CD4-positive, alpha-beta T cell treated with Interleukin-4 for 4 hours (primary cell): ENCODE data around the gene KMT5C.

Source experiments
- DNase-seq: peaks from one replicate; pipeline ENCODE4 v3.0.0-alpha.2; 2020

Gene KMT5C

DNA sequence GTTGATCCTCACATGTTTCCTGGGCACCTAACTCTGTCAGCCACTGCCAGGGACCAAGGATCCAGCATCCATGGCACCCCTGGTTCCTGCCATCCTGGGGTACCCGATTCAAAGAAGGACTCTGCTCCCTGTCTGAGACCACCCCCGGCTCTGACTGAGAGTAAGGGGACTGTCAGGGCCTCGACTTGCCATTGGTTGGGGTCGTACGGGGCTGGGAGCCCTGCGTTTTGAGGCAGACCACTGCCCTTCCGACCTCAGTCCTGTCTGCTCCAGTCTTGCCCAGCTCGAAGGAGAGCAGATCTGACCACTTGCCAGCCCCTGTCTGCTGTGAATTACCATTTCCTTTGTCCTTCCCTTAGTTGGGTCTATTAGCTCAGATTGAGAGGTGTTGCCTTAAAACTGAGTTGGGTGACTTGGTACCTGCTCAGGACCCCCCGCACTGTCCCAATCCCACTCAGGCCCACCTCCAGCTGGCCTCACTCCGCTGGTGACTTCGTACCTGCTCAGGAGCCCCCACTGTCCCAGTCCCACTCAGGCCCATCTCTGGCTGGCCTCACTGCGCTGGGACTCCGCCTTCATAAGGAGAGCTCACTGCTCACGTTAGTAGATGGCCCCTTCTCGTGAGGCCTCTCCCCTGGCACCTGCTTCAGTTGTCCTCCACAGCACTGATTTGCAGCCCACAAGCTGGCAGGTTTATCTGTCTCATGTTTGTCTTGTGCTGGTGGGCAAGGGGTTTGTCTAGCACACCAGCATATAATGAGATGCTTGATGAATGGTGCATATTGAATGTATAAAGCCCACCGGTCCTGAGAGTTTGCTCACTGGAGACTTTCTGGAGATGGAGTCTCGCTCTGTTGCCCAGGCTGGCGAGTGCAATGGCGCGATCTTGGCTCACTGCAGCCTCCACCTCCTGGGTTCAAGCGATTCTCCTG, 50.0 kb downstream of the KMT5C start:
- DNase-seq = no peak

DNA sequence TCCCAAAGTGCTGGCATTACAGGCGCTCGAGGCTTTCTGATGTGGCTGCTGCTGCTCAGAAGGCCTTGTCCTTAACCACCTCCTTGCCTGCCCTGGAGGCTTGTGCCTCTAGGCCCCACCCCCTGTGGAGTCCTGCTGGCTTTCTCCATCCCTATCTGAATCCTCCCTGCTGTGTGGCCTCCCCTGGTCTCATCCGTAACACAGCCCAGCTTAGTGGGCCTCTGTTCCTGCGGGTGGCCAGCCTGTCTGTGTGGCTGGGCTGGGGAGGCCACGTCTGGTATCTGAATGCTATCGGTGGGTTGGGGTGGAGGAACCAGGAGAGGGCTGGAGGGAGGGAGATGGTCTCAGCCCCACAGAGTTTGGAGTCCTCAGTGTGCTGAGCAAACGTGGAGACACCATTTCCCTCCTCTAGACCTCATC, 50.8 kb downstream of the KMT5C start:
- DNase-seq = no peak

DNA sequence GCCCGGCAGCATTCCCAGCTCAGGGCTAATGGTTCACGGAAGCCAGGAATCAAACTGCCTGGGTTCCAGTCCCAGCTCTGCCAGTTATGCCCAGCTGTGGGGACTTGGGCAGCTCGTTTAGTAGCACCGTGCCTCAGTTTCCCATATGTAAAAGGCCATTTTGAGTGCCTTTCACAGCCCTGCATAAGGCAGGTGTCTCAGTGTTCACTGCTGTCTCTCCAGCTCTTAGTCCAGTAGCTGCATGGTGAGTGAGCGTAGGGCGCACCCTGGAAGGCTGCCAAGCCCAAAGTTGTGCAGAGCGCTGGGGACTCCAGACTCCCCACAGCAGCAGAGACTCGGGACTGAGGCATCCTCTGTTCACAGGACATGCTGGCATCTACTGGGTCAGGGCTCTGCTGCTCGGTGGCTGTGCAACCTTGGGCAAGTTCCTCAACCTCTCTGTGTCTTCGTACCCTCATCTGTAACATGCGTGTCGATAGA, 51.6 kb downstream of the KMT5C start:
- DNase-seq = no peak

DNA sequence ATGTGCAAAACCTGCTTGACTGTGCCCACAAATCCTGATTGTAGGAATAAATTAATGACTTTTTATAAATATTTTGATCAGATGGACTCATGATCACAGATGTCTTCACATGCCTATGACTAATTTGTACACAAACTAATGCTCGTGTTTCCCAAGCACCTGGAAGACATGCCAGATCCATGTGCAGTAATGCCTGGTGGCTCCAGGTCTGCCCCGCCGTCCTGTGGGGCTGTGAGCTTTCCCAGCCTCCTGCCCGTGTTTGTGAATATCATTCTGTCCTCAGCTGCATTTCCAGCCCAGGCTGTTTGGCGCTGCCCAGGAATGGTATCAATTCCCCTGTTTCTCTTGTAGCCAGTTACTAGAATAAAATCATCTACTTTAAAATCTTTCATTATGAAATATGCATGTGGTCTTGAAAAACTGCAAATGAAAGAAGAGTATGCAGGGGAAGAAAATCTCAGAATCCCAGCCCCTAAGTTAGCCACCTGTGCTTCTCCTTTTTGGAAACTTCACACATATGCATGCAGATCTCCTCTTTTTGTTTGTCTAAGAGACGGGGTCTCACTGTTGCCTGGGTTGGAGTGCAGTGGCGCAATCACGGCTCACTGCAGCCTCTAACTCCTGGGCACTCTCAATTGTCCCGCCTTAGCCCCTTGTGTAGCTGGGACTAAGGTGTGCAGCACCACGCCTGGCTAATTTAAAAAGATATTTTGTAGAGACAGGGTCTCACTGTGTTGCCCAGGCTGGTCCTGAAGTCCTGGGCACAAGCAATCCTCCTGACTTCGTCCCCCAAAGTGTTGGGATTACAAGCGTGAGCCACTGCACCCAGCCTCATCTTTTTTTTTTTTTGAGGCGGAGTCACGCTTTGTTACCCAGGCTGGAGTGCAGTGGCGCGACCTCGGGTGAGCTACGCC, 52.3 kb downstream of the KMT5C start:
- DNase-seq = no peak

DNA sequence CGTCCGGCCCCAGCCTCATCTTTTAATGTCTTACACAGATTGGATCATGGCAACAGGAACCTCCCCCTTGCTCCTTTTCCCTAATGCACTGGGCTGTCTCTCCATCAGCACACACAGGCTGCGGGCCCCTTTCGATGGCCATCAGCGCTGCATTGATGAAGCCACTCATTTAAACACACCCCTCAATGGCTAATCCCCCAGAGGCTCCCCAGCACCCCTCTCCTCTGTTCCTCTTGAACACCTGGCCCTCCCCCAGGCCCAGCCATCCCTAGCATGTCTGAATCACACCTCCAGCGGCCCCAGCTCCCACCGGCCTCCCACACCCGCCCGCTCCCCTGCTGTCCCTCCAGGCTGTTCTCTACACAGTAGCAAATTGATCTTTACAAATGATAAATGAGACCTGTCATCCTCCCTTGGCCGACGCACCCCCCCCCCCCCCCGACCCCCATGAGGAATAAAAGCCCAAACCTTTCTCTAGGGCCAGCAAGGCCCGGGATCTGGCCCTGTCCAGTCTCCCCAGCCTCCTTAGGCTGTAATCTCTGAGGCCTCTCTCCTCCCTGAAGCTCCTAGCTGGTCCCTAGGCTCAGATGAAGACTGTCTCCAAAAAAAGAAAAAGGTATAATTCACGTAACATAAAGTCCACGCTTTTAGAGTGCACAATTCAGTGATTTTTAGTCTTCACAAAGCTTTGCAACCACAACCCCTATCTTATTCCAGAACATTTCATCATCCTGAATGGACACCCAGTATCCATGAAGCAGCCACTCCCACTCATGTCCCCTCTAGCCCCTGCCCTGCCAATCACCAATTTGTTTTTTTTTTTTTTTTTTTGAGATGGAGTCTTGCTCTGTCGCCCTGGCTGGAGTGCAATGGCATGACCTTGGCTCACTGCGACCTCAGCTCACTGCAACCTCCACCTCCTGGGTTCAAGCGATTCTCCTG, 53.4 kb downstream of the KMT5C start:
- DNase-seq = no peak
